SKM-1 treated with dmso at 0.1 percent for 144 hours (cell line): ENCODE data around the gene NHLRC4.
A peak's percentile ranks its signal among the peaks of the same experiment; 100 is the strongest.
"Not testable (repeated sequence)": the region's sequence is repeated elsewhere in the genome, so short reads cannot be mapped to it uniquely, and the experiment has no call there.

ENCODE experiments used
- DNase-seq: peaks from one replicate; lab custom pipeline; 2025; ENCODE audit not compliant: unreplicated experiment; lab: John Stamatoyannopoulos, UW

The NHLRC4 gene

GRCh38 chr16:596736-597060 lies 29.9 kb downstream of the NHLRC4 start:
- no peak for DNase-seq

GRCh38 chr16:597655-598054 lies 30.9 kb downstream of the NHLRC4 start:
- not testable (repeated sequence) for DNase-seq

GRCh38 chr16:598823-599739 lies 32.3 kb downstream of the NHLRC4 start:
- DNase-seq = no peak

GRCh38 chr16:600781-601180 lies 34.0 kb downstream of the NHLRC4 start:
- DNase-seq = peak; percentile 19

- DNase-seq = no peak
These were observed 37.1 kb downstream of the NHLRC4 start for GRCh38 chr16:603933-604332.

- no peak for DNase-seq
These were observed 40.0 kb downstream of the NHLRC4 start for GRCh38 chr16:606656-607307.

GRCh38 chr16:608019-608418 lies 41.2 kb downstream of the NHLRC4 start:
- no peak for DNase-seq

GRCh38 chr16:609316-609715 lies 42.5 kb downstream of the NHLRC4 start:
- no peak for DNase-seq

- DNase-seq = no peak
These were observed 43.2 kb downstream of the NHLRC4 start for GRCh38 chr16:609984-610383.

GRCh38 chr16:610513-611381 lies 43.9 kb downstream of the NHLRC4 start:
- no peak for DNase-seq

GRCh38 chr16:615122-615521 lies 48.3 kb downstream of the NHLRC4 start:
- no peak for DNase-seq

GRCh38 chr16:616733-617586 lies 50.2 kb downstream of the NHLRC4 start:
- DNase-seq = no peak

- no peak for DNase-seq
These were observed 51.0 kb downstream of the NHLRC4 start for GRCh38 chr16:617855-618254.
